GM18520 (cell line): ENCODE results near the gene DMBT1.

Experiments
- ATAC-seq: cut with Tn5 transposase; IDR thresholded peaks from one replicate; pipeline ENCODE4 v1.9.1; 2021; ENCODE audit not compliant: unreplicated experiment

Gene DMBT1

DNA sequence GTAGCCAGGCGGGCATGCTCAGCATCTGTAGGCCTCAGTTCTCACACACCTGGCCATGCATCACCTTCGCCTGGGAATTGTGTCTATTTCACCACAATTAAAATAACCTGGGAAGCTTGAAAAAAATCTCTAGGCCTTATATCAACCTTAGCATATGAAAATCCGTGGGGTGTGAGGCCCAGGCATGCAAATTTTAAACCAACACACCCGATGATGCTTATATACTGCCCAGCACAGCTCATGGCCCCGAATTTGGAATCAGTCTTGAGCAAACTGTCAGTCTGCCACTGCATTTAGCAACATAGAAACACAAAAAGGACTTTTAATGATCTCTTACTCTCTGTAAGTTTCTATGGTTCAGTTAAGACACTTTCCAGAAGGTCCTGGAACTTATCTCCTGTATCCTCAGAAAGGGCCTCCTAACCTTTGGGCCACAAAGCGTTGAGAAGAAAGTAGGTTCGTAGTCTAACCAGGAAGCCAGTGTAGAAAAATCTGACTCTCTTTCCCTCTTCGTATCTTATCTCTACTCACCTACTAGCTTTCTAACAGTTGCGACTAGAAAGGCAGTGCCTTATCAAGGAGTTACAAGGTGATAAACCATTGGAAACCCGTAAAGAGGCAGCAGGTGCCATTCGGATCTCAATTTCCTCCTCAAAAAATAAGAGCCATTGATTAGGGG lies 12.0 kb upstream of the DMBT1 start:
- no peak for ATAC-seq

GRCh38 chr10:122549636-122550035 lies 10.9 kb upstream of the DMBT1 start:
- no peak for ATAC-seq

DNA sequence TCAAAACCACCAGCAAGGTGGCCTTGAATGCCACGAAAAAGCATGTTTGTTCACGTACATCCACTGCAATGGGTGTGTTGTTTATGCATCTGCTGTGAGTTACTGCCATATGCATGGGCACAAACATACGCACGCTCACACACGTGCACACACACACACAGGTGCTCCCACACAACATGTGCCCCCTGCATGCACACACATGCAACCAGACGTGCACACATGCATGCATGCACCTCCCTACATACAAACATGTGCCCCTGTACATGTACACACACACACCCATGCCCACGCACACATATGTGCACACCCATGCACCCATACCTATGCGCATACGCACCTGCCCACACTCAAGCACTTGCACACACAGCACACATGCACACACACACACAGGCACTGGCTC lies 10.1 kb upstream of the DMBT1 start:
- ATAC-seq, result no peak

DNA sequence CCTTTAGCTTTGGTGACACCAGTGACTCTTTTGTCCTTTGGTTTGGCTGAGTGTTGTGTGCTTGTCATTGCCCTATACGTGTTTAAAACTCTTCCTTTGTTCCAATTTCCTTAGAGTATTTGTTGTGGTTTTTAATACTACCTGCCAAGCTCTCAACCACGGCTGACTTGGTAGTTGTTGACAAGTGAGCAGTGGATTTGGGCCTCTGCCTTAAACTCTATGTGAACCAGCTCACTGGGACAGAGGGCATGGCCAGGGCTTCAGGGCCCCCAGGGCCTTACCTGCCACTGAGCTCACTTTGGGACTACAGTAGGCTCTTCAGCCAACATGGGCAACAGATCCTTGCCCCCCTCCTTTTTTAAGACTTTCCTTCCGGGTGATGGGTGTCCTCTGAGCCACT lies 9.6 kb upstream of the DMBT1 start:
- ATAC-seq, result no peak

DNA sequence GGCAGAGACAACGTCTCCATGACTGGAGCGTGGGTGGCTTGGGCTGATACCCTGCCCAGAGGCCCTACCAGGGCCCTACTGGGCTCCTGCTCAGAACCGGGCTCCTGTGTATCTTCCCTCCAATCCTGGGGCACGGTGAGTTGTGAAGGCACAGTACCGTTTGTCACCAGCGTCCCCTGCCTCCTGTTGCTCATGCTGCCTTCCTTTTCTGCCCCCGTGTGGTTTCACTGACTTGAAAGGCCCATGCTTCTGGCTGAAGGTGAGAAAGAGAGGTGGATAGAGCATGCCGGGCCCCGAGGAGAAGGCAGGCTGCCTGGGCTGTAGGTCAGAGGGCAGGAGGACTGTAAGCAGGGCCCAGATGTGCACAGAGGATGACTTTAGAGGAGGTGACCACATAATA lies 9.1 kb upstream of the DMBT1 start:
- ATAC-seq, result no peak

DNA sequence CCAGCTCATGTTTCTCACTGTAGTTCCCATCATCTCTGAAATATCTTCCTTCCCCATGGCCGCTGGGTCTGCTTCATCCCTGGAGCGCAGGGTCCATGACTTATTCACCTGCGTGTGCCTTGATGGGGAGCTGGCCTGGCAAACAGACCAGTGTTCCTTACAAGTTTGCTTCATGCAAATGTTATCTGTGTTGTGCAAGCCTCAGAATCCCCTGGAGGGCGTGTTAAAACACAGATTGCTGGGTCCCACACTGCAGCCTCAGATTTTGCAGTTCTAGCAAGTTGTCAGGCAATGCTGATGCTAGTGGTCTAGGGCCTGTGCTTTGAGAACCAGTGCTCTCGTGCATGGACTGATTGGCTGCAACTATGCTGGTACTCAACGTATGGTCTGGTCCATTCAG lies 7.2 kb upstream of the DMBT1 start:
- no peak for ATAC-seq

DNA sequence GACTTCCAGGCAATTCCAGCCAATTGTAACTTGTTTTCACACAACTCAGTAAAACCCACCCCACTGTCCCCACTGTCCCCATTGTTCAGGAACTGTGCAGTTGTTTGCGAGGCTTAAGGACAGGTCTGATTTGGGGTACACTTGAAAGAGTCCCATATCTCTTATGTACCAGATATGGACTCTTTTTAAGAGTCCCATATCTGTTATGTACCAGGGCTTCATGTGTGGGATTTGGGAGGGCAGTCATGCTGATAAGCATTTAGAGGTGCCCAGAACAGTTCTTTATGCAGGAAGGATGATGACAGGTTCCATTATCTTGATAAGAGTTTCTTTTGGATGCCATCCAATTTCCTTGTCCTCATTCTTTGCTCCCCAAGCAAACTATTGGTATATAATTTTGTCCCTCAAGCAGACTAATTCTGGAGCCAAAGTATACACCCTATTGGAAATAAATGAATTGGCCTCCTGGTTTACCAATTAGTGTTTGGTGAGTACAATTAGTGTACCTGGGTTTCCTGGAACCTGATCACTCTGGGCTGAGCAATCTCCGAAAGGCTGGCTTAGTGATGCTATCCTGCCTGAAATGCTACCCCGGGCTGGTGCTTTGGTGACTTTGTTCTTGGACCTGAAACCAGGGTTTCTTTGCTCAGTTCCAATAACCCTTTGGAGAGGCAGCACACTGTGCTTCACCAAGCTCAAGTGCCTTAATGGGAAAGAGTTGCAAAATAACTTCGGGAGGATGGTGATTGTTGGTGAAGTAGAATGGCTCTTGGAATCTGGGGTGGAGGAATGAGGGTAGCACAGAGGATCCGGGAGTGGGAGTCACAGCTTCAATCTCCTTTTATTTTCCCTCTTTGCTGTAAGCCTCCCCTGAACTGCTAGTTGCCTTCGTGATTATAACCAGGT lies 6.2 kb upstream of the DMBT1 start:
- ATAC-seq, result no peak

DNA sequence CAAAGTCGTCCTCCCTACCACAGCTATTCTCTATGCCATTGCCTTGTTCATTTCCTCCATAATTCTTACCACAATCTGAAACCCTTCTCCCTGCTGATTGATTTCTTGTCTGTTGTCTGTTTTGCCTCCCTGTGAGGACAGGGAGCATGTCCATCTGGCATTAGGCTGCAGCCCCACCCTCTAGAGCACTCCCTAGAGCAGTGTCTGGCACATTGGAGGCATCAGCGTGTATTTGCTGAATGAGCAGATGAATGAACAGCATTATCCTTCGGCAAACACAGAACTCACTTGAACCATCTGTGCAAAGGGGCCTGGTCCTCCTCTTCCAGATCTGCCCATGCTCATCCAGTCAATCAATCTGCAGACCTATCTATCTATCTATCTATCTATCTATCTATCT lies 5.1 kb upstream of the DMBT1 start:
- ATAC-seq, result no peak

DNA sequence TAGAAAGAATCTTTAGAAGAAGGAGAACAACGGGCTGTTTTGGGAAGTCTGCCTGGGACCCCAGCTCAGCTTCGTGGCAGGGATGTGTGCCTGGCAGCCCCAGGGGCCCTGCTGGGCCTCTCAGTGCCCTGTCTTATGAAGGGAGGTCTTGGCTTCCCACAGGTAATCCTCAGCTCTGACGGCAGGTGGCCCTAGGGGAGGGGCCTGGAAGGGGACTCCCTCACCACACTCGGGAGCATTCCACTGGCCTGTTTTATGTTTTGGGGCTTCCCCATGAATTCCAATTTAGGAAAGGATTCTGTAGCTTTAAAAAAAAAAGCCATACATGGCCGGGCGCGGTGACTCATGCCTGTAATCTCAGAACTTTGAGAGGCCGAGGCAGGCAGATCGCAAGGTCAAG lies 3.0 kb upstream of the DMBT1 start:
- no peak for ATAC-seq

- ATAC-seq, result no peak
Observed at GRCh38 chr10:122558452-122558851, 2.1 kb upstream of the DMBT1 start.

DNA sequence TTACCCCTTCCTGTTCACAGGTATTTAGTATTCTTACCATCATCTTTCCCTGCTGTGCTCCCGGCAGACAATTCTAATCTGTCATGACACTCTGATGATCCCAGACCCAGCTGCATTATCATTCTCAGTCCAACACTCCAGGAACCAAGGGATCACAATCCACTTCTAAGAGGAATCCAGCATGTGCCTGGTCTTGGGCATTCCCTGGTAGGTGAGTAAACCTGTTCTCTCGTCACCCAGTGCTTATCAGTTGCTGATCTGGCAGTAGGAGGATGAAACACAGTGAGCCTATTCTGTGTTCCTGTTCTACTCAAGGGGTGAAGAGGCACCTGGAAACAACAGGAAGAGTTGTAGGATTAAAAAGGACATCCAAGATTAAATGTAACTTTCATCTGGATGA lies 1.3 kb upstream of the DMBT1 start:
- ATAC-seq, result no peak

GRCh38 chr10:122561212-122561611 lies 658 bp downstream of the DMBT1 start:
- no peak for ATAC-seq

GRCh38 chr10:122561792-122562191 lies 1.2 kb downstream of the DMBT1 start:
- ATAC-seq, result no peak

- no peak for ATAC-seq
Observed at GRCh38 chr10:122564980-122565379, 4.4 kb downstream of the DMBT1 start.

GRCh38 chr10:122565766-122566206 lies 5.2 kb downstream of the DMBT1 start:
- no peak for ATAC-seq

GRCh38 chr10:122566632-122567031 lies 6.1 kb downstream of the DMBT1 start:
- ATAC-seq, result no peak

DNA sequence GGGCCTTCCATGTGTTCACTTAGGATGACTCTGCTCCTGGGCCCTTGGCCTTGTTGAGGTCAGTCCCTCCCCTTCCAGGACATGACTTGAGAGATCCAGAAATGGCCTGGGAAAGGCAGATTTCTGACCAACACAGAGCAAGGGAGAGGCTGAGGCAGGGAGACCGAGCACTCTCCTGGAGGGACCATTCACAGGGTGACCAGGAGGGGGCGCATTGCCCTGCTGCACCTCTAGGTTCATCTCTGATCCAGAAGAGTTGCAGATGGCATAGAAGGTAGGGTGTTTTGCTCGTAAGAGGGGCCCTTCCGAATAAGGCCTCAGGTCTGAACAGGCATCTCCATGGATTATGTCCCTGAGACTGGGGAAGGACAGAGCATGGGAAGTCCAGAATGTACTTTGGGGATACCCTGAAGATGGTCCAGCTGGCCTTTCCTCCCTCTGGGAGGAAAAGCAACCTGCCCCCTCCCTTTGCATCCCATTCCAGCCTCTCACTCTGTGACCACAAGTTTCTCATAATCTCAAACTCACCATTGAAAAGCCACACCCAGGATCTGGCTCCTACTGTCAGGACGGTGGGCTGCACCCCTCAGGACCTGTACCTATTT lies 6.6 kb downstream of the DMBT1 start:
- no peak for ATAC-seq

DNA sequence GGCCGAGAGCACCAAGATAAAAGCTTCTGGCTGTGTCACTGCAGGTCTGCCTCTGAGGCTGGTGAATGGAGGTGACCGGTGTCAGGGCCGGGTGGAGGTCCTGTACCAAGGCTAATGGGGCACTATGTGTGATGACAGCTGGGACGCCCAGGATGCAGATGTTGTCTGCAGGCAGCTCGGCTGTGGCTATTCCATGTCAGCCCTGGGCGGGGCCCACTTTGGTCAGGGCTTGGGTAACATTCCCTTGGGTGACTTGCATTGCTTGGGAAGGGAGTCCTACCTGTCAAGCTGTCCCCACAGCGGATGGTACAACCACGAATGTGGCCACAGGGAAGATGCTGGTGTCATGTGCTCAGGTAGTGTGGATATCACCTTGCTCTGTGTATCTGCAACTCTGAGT lies 8.0 kb downstream of the DMBT1 start:
- no peak for ATAC-seq

GRCh38 chr10:122570920-122571319 lies 10.4 kb downstream of the DMBT1 start:
- no peak for ATAC-seq

- no peak for ATAC-seq
Observed at GRCh38 chr10:122571892-122572291, 11.3 kb downstream of the DMBT1 start.

- no peak for ATAC-seq
Observed at GRCh38 chr10:122575776-122576175, 15.2 kb downstream of the DMBT1 start.

GRCh38 chr10:122576291-122576690 lies 15.7 kb downstream of the DMBT1 start:
- no peak for ATAC-seq
